NCI-H2107 treated with DMSO at 0.1 percent for 48 hours (cell line): ENCODE measurements around the gene PRDM16.

Experiments
- DNase-seq: peaks from one replicate; lab custom pipeline; 2025; ENCODE audit not compliant: unreplicated experiment; lab: John Stamatoyannopoulos, UW

PRDM16 gene

GRCh38 chr1:3032371-3033039, 36.5 kb upstream of the PRDM16 start:
- DNase-seq: no peak

GRCh38 chr1:3033040-3033789, 35.8 kb upstream of the PRDM16 start:
- no peak for DNase-seq

GRCh38 chr1:3033790-3034090, 35.3 kb upstream of the PRDM16 start:
- no peak for DNase-seq

- no peak for DNase-seq
These were observed 34.8 kb upstream of the PRDM16 start for GRCh38 chr1:3034162-3034561.

GRCh38 chr1:3034728-3035562, 34.1 kb upstream of the PRDM16 start:
- DNase-seq: no peak

- no peak for DNase-seq
These were observed 33.2 kb upstream of the PRDM16 start for GRCh38 chr1:3035563-3036446.

GRCh38 chr1:3036447-3037280, 32.3 kb upstream of the PRDM16 start:
- DNase-seq: no peak

GRCh38 chr1:3037281-3038040, 31.5 kb upstream of the PRDM16 start:
- DNase-seq: no peak

- DNase-seq: no peak
These were observed 30.9 kb upstream of the PRDM16 start for GRCh38 chr1:3038113-3038551.

GRCh38 chr1:3038571-3039181, 30.3 kb upstream of the PRDM16 start:
- DNase-seq: no peak

GRCh38 chr1:3040004-3040403, 29.0 kb upstream of the PRDM16 start:
- DNase-seq: no peak

- no peak for DNase-seq
These were observed 26.5 kb upstream of the PRDM16 start for GRCh38 chr1:3042481-3042880.

GRCh38 chr1:3049164-3049563, 19.8 kb upstream of the PRDM16 start:
- DNase-seq: no peak

- no peak for DNase-seq
These were observed 19.1 kb upstream of the PRDM16 start for GRCh38 chr1:3049905-3050304.

- DNase-seq: no peak
These were observed 18.4 kb upstream of the PRDM16 start for GRCh38 chr1:3050603-3051002.

GRCh38 chr1:3051270-3052268, 17.4 kb upstream of the PRDM16 start:
- DNase-seq: no peak

- DNase-seq: no peak
These were observed 16.5 kb upstream of the PRDM16 start for GRCh38 chr1:3052501-3052900.
